HEK293 (cell line): ENCODE data around the gene TMEM11.

Source experiments
- ZNF112 ChIP-seq: fragments of 450-650 bp; formaldehyde crosslinking; IDR thresholded peaks from 2 replicates; pipeline ENCODE4 v1.5.0; 2017; ENCODE audit warnings: missing biosample characterization, missing genetic modification characterization
- ZNF175 ChIP-seq: fragments of 450-650 bp; formaldehyde crosslinking; IDR thresholded peaks from 2 replicates; pipeline ENCODE4 v1.5.1; 2016; ENCODE audit warnings: missing biosample characterization, missing genetic modification characterization

DNA sequence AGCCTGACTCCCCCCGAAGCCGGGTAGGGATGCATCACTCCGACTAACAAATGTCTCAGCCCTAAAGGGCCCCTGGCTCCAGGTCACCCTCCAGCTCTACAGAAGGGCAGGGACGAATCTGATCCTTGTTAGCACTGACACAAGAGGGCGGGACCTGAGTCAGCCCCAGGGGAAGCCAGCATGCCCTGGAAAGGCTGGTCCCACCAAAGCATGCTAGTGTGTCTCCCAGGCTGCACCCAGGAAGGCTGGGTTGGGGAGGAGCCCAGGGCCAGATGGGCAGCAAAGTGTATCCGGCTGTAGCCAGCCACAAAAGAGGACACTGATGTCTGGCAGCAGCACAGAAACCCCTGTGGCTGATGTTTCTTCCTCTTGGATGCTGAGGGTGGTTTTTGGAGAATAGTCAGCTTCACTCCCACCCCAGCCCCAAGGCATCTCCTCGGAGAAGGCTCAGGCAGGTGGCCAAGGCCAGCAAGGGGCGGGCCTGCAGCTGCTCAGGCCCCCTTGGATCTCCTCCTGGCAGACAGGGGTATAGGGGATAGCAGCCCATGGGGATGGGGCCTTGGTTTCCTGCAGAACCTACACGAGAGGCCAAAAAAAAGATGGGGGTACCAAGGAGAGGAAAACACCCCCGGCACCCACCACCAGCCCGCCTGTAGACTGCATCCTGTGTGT is 28.2 kb upstream of the TMEM11 start:
- no peak for TF ChIP-seq ZNF112 (tag by site-specific recombination)
- TF ChIP-seq ZNF175 (tag by site-specific recombination) = no peak
